NCI-H69 (cell line): Measurements from ENCODE around the gene ZNF444.
"Not testable (repeated sequence)": the region's sequence is repeated elsewhere in the genome, so short reads cannot be mapped to it uniquely, and the experiment has no call there.

Experiments
- DNase-seq: peaks from one replicate; lab custom pipeline; 2025; lab: John Stamatoyannopoulos, UW

Gene ZNF444

GRCh38 chr19:56145698-56146097 is 4.6 kb downstream of the ZNF444 start:
- no peak for DNase-seq

- no peak for DNase-seq
Observed at GRCh38 chr19:56146904-56147303, 5.8 kb downstream of the ZNF444 start.

GRCh38 chr19:56147307-56147706 is 6.2 kb downstream of the ZNF444 start:
- no peak for DNase-seq

GRCh38 chr19:56148096-56148495 is 7.0 kb downstream of the ZNF444 start:
- DNase-seq, result no peak

GRCh38 chr19:56148955-56149655 is 8.0 kb downstream of the ZNF444 start:
- DNase-seq, result not testable (repeated sequence)

GRCh38 chr19:56149656-56150038 is 8.6 kb downstream of the ZNF444 start:
- DNase-seq, result no peak

- no peak for DNase-seq
Observed at GRCh38 chr19:56150358-56150757, 9.3 kb downstream of the ZNF444 start.

- no peak for DNase-seq
Observed at GRCh38 chr19:56152644-56153043, 11.6 kb downstream of the ZNF444 start.

- DNase-seq, result no peak
Observed at GRCh38 chr19:56153507-56153906, 12.4 kb downstream of the ZNF444 start.

- DNase-seq, result no peak
Observed at GRCh38 chr19:56155124-56155687, 14.1 kb downstream of the ZNF444 start.

- DNase-seq, result no peak
Observed at GRCh38 chr19:56156768-56157167, 15.7 kb downstream of the ZNF444 start.

GRCh38 chr19:56158170-56158757 is 17.2 kb downstream of the ZNF444 start:
- peak; percentile 40 for DNase-seq

GRCh38 chr19:56159009-56159559 is 18.0 kb downstream of the ZNF444 start:
- no peak for DNase-seq

- DNase-seq, result no peak
Observed at GRCh38 chr19:56159622-56160271, 18.7 kb downstream of the ZNF444 start.

- DNase-seq, result no peak
Observed at GRCh38 chr19:56161534-56161933, 20.4 kb downstream of the ZNF444 start.

- DNase-seq, result no peak
Observed at GRCh38 chr19:56162258-56162657, 21.2 kb downstream of the ZNF444 start.

GRCh38 chr19:56163097-56163496 is 22.0 kb downstream of the ZNF444 start:
- DNase-seq, result no peak

- DNase-seq, result no peak
Observed at GRCh38 chr19:56167064-56167578, 26.0 kb downstream of the ZNF444 start.

- no peak for DNase-seq
Observed at GRCh38 chr19:56170261-56170660, 29.2 kb downstream of the ZNF444 start.

- DNase-seq, result no peak
Observed at GRCh38 chr19:56174086-56174485, 33.0 kb downstream of the ZNF444 start.

- no peak for DNase-seq
Observed at GRCh38 chr19:56174550-56174949, 33.5 kb downstream of the ZNF444 start.

GRCh38 chr19:56175861-56176307 is 34.8 kb downstream of the ZNF444 start, which contains the start of gene GALP:
TSS of gene GALP (plus strand) at chr19:56176008. CDS start at chr19:56177109, 1,101 bp downstream.
- DNase-seq, result peak; percentile 9
